HG03571 (cell line): ENCODE data around the gene MYH14.

Experiments used
- ATAC-seq: cut with Tn5 transposase; IDR thresholded peaks from one replicate; pipeline ENCODE4 v1.9.1; 2021; ENCODE audit not compliant: unreplicated experiment

Gene MYH14

DNA sequence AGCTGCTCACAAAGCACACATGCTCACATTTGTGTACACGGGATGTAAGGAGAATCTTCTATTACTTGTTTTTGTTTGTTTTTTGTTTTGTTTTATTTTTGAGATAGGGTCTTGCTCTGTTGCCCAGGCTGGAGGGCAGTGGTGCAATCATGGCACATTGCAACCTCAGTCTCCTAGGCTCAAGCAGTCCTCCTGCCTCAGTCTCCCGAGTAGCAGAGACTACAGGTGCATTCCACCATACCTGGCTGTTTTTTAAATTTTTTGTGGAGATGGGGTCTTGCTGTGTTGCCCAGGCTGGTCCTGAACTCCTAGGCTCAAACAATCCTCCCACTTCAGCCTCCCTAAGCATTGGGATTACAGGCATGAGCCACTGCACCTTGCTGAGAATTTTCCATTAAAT is 83.9 kb downstream of the MYH14 start:
- no peak for ATAC-seq

GRCh38 chr19:50288954-50289353 is 85.5 kb downstream of the MYH14 start:
- no peak for ATAC-seq

- no peak for ATAC-seq
Measured at GRCh38 chr19:50290011-50290410, 86.6 kb downstream of the MYH14 start.

DNA sequence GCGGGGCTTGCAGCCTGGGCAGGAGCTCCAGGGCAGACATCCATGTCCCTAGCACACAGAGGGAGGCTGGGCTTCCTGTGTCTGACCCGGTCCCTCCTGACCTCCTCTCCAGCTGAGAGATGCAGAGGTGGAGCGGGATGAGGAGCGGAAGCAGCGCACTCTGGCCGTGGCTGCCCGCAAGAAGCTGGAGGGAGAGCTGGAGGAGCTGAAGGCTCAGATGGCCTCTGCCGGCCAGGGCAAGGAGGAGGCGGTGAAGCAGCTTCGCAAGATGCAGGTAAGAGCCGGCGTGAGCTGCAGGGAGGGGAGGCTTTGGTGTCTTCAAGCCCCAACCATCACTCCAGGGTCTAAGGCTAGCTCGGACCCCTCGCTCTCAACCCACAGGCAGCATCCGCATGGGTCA is 87.4 kb downstream of the MYH14 start:
- ATAC-seq = no peak

GRCh38 chr19:50292216-50292827 is 88.9 kb downstream of the MYH14 start:
- no peak for ATAC-seq

DNA sequence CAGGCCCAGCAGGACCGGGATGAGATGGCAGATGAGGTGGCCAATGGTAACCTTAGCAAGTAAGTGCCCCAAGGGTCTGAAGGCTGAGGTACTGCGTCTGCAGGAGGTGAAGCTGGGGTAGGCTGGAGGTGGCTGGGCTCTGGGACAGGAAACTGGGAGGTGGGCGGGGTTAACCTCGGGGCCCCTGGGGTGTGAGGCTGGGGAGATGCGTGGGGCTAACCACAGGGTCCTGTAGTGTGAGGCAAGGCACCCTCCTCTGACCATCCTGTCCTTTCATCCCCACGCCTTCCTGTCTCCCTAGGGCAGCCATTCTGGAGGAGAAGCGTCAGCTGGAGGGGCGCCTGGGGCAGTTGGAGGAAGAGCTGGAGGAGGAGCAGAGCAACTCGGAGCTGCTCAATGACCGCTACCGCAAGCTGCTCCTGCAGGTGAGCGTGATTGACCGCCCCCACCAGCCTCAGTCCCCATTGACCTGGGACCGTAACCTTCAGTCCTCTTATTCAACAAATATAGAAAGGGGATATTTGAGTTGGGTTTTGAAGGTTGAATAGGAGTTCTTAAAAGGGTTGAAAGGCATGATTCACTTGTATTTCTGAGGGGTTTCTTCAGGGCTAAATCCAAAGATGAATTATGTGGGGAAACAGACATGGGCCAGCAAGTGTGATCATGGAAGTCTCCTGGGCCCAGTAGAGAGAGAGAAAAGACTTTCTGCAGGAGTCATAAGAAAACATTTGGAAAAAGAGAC is 90.0 kb downstream of the MYH14 start:
- no peak for ATAC-seq

DNA sequence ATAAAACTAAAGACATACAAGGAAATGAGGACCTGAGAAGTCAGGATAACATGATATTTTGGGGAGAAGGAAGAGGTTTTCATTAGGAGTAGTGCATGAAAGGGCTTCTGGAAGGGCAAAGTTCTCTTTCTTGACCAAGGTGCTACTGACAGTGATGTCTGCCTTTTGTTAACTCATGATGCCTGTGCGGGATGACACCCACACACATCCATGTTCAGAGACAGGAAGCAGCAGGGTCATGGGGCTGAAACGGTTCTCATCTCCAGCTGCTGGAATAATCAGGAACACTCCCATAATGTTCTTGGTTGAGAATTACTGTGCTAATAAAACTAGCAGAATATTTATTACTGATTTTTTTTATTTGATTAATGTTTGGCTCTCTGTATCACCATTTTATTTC is 96.6 kb downstream of the MYH14 start:
- no peak for ATAC-seq

DNA sequence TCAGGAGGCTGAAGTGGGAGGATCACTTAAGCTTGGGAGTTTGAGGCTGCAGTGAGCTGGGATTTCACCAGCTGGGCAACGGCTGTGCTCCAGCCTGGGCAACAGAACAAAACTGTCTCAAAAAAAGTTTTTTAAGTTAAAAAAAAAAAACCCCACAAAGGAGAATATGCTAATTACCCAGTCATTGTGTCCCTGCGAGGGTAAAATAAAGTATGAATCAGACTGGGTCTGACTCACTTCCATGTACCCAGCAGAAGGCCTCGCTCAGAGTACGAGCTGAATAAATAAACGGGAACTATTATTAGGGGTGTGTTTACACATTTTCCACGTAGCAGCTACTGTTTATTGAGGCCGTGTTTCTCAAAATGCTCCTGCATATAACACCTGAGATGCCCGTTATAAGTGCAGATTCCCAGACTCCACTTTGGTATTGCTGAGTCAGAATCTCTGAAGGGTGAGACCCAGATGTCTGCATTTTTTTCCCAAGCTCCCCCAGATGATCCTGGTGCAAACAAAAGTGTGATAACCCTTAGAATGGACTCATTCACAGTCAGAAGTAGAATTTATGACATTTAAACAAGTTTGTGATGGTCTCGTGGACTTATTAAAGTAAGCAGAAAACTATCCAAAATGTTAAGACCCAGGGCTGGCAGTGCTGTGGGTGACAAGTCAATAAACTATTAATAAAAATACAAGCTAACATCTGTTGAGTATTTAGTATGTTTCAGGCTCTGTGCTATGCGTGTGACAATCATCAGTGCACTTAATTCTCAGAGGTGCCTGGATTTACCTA is 97.6 kb downstream of the MYH14 start:
- no peak for ATAC-seq

DNA sequence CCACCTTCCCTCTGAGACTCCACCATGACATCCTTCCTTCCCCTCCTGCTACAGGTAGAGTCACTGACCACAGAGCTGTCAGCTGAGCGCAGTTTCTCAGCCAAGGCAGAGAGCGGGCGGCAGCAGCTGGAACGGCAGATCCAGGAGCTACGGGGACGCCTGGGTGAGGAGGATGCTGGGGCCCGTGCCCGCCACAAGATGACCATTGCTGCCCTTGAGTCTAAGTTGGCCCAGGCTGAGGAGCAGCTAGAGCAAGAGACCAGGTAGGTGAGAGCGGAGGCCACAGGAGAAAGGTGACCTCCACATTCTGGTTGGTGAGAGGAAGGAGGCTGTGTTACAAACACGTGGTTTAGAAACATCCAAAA is 98.2 kb downstream of the MYH14 start:
- no peak for ATAC-seq

- no peak for ATAC-seq
Measured at GRCh38 chr19:50303558-50303957, 100.1 kb downstream of the MYH14 start.

DNA sequence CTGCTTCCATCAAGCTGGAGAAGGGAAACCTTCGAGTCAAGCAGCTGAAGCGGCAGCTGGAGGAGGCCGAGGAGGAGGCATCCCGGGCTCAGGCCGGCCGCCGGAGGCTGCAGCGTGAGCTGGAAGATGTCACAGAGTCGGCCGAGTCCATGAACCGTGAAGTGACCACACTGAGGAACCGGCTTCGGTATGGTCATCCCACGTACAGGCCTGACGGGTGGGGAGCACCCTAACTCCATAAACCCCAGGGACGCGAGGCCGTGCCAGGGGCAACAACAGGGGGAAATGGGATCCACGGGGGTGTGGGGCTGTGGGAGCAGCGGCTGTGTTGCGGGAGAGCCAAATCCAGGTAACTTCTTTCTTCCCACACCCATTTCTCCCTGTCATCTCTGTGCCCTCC is 105.6 kb downstream of the MYH14 start:
- no peak for ATAC-seq

DNA sequence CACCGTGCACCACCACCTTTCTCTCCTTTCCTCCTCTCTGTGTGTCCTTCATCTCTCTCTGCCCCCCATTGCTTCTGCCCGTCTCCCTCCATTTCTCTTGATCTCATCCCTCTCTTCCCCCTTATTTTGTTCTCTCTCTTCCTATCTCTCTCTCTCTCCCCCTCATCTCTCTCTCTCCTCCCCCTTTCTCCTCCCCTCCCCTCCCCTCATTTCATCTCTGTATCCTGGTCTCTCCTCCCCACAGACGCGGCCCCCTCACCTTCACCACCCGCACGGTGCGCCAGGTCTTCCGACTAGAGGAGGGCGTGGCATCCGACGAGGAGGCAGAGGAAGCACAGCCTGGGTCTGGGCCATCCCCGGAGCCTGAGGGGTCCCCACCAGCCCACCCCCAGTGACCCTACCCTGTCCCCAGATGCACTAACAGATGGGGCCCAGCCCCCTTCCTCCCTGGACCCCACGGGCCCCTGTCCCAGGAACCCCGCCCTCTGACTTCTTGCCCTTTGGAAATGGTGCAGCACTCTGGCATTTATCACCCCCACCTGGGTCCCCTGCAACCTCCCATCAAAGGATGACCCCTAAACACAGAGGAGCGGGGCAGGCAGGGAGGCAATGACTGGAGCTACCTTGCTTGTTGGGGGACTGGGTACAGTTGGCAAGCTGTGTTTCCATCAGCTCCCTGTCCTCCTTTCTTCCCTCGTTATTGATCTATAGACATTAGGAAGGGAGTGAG is 106.1 kb downstream of the MYH14 start:
- ATAC-seq = no peak

GRCh38 chr19:50310759-50311465 is 107.5 kb downstream of the MYH14 start:
- ATAC-seq = no peak

DNA sequence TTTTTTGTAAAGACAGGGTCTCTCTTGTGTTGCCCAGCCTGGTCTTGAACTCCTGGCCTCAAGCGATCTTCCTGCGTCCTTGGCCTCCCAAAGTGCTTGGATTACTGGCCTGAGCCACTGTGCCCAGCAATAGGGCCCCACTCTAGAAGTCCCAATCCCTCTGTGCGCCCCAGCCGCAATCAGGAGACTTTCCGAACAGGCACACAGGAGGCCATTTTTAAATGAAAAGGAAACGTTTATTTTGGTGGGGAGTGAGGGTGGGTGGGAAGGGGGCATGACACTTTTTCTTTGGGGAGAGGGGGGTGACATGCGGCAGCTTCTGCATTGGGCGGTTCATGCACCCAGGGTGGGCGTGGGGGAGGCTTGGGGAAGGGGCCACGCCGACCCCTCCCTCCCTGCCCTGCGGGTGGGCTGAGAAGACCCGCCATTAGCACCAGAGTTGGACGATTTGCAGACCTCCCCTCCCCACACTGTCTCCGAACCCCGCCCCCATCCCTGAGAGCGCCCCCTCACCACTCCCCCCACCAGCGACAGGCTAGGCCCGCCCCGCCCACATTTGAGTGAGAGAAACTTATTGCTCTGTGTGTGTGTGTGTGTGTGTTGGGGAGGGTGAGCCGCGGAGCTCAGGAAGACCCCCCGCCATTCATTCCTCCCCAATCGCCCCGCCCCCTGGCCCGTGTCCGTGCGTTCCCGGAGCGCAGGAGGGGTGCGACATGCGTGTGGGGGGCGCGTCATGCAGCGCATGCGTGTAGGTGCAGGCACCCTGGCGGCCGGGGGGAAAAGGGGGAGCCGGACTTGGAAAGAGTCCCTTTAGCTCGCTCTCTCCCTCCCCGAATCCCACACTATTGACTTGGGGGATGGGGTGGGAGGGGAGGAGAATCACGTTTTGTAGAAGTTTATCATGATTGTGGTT is 108.6 kb downstream of the MYH14 start:
- no peak for ATAC-seq

DNA sequence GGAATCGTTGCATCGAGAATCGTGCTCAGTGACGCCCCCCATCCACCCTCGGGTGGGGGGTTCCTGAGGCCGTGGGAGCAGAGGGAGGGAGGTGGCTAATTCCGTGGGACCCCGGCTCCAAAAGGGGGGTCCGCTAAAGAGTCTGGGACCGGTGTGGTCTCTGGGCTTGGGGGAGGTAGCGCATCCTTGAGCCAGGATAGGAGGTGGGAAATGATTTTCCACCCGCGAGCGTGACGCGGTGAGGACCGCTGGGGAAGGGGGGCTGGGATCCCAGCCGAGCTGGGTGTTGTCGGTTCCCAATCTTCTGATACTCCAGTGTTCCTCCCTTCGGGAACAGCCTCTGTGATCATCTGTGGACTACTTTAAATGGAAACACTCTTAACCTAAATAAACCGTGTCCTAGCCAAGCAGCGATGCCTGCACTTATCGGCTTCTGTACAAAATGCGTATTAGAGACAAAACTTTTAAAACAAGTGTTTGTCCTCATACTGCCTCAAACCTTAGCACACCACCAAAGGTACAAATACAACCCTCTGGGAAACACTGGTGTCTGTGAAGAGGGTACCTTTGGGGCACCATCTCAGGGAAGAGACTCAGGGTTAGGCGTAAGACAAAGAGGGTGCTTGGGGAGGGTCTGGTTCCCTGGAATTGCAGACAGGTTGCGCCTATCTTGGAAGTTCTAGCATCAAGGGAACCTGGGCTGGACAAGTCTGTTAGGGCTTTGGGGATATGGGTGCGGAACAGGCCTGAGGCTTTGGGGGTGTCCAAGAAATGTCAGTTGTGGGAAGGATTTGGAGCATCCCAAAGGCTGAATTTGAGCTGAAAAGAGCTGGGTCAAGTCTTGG is 109.8 kb downstream of the MYH14 start:
- ATAC-seq = no peak

DNA sequence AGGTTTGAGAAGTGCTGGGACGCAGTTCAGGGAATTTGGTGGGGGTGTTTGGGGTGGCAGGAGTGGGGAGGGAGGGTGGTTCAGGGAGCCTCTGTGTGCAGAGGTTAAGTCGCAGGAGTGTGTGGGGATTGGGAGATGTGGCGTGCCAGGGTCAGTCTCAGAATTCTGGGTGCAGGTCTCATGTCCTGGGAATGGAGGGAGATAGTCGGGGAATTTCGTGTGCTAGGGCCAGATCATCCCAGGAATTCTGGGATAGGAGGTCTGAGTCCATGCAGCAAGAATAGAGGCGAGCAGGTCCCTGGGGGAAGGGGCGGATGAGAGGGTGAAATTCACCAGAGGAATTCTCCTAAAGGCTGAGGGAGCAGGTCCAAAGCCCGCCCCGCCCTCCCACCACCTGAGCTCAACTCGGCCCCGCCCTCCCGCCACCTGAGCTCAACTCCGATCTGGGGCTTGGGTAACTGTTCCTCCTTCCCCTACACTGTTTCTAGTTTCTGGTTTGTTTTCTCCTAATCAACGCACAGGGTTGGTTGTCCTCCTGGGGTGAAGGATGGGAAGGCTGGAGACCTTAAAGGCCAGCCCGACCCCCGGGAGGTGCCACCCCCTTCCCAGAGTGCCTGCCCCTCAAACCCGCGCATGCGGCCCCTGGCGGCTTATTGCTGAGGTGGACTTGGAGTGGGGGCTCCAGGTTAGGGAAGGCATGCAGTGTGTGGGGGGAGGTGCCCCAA is 110.6 kb downstream of the MYH14 start:
- ATAC-seq = no peak

DNA sequence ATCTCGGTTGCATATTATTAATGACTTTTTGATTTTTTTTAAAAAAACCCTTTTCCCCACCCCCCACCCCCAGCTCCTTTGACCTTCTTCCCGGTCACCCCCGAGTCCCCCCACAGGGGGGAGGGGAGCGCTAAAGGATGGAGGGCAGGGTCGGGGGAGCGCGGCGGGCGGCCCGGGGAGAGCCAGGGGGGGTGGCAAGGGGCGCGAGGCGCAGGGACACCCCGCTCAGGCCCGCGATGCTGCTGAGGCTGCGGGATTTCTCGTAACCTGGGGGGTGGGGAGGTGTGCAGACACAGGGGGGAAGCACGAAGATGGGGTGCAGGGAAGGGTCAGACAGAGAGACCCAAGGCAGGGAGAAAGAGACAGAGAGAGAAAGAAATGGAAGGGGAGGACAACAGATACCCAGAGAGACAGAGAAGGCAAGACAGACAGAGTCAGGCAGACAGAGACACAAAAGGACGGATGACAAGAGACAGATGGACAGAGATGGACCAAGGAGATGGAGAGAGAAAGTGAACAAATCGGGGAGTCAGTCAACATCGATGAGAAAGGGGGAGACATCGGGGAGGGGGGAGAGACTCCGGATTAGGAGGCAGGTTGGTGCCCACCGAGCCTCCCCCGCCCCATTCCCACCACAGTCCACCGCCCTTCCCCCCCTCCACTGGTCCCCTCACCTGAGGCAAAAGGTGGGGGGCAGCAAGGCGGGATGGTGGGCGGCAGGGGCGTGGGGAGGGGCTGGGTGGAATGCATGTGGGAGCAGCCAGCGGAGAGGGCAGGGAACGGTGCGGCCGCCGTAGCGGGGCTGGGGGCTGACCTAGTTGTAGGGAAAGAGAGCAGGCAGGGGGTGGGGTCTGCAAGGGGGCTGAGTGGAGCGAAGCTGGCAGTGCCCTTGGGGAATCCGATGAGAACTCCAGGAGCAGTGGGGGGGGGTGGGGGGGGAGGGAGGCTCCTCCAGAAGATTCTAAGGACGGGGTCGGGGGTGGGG is 111.6 kb downstream of the MYH14 start:
- ATAC-seq = no peak
